OCI-LY7 (cell line): ENCODE data around the gene GRIN2D. TPM values are rescaled to one million over a fixed set of nuclear protein-coding genes. Genes with fewer than 3 reads are reported as not detected.

Experiments
- BruUV-seq: library from RNA; stranded (reverse); fragments of 400-500 nt; replicated peaks from 2 replicates; lab custom pipeline; 2021; lab: Mats Ljungman, UMichigan
- CTCF ChIA-PET: fragments of 300-600 bp; sonication (Branson Sonifier 250); formaldehyde crosslinking; loops from one replicate; lab custom pipeline; 2022; ENCODE audit warnings: antibody characterized with exemption; ENCODE audit not compliant: unreplicated experiment; lab: Charles Lee
- POLR2A ChIA-PET: fragments of 300-600 bp; sonication (Branson Sonifier 250); formaldehyde crosslinking; loops from one replicate; lab custom pipeline; 2022; ENCODE audit warnings: antibody characterized with exemption; lab: Charles Lee
- DNase-seq: peaks from one replicate; pipeline ENCODE4 v3.0.0-alpha.2; 2015; ENCODE audit warnings: low spot score
- H2AFZ ChIP-seq: fragments of 200-600 bp; sonication (generic), shearing (Covaris generic); 2 replicates; pipeline ENCODE4 v1.6.1; 2014; ENCODE audit warnings: mild to moderate bottlenecking, antibody characterized with exemption, low read length, moderate library complexity
- H3K27ac ChIP-seq: fragments of 200-600 bp; sonication (generic); 2 replicates; pipeline ENCODE4 v1.5.1; 2014; ENCODE audit warnings: mixed run types, low read depth, mild to moderate bottlenecking, moderate library complexity, low read length, inconsistent platforms; ENCODE audit not compliant: poor library complexity, severe bottlenecking
- H3K36me3 ChIP-seq: fragments of 200-600 bp; sonication (generic); 2 replicates; pipeline ENCODE4 v1.6.1; 2014; ENCODE audit warnings: mild to moderate bottlenecking, antibody characterized with exemption, low read length, moderate library complexity, mixed read lengths; ENCODE audit not compliant: insufficient read depth
- H3K4me1 ChIP-seq: fragments of 200-600 bp; sonication (generic); 2 replicates; pipeline ENCODE4 v1.5.1; 2014; ENCODE audit warnings: mild to moderate bottlenecking, low read length; ENCODE audit not compliant: insufficient read depth, poor library complexity, severe bottlenecking
- H3K4me2 ChIP-seq: fragments of 200-600 bp; sonication (generic); 2 replicates; pipeline ENCODE4 v1.6.1; 2014; ENCODE audit warnings: mild to moderate bottlenecking, low read length
- H3K4me3 ChIP-seq: fragments of 200-600 bp; sonication (generic); 2 replicates; pipeline ENCODE4 v1.5.1; 2014; ENCODE audit warnings: mild to moderate bottlenecking, low read depth, low read length; ENCODE audit not compliant: poor library complexity, severe bottlenecking
- H3K79me2 ChIP-seq: fragments of 200-600 bp; sonication (generic); 2 replicates; pipeline ENCODE4 v1.6.1; 2016; ENCODE audit warnings: low read depth, mild to moderate bottlenecking, low read length, moderate library complexity, mixed read lengths; ENCODE audit not compliant: insufficient read depth
- H3K9me2 ChIP-seq: fragments of 200-600 bp; sonication (generic); 2 replicates; pipeline ENCODE4 v1.6.1; 2016; ENCODE audit warnings: mild to moderate bottlenecking, low read length, mixed read lengths; ENCODE audit not compliant: insufficient read depth
- H3K9me3 ChIP-seq: fragments of 200-600 bp; sonication (generic); 2 replicates; pipeline ENCODE4 v1.6.1; 2014; ENCODE audit warnings: mild to moderate bottlenecking, mixed run types, low read length, mixed read lengths
- H4K20me1 ChIP-seq: fragments of 200-600 bp; sonication (generic); 2 replicates; pipeline ENCODE4 v1.6.1; 2014; ENCODE audit warnings: mild to moderate bottlenecking, antibody characterized with exemption, low read length, moderate library complexity, mixed read lengths; ENCODE audit not compliant: insufficient read depth
- CTCF ChIP-seq: fragments of 200-600 bp; sonication (generic); conservative IDR thresholded peaks from 2 replicates; pipeline ENCODE4 v1.5.1; 2014; ENCODE audit warnings: mild to moderate bottlenecking, antibody characterized with exemption, low read length, moderate library complexity, mixed read lengths
- EZH2phosphoT487 ChIP-seq: fragments of 200-600 bp; sonication (generic); IDR thresholded peaks from 2 replicates; pipeline ENCODE4 v1.6.1; 2018; ENCODE audit warnings: low read depth, borderline replicate concordance, mild to moderate bottlenecking, mixed run types, antibody characterized with exemption, low read length, moderate library complexity, mixed read lengths
- intact Hi-C: fragments of 100-400 bp; cut with micrococcal nuclease; formaldehyde crosslinking; loops from one replicate; pipeline ENCODE4 v1.10.0; 2022; ENCODE audit not compliant: unreplicated experiment
- total RNA-seq, 2 experiments: library from RNA; depleted of rRNA in 1 of 2; stranded (reverse); fragments of >200 nt in 1 of 2; shearing (Covaris generic) in 1 of 2; gene quantifications; 2 replicates each; pipeline ENCODE4 v1.2.3, GENCODE V29; 2014 to 2022

Gene GRIN2D
- total RNA-seq, 2 experiments from 2014 or later, result 0.06 TPM; not detected in 1

- no TSS peak for BruUV-seq
- Histone ChIP-seq H4K20me1 (no peaks in the 10 kb centered on the region), H3K27ac (no peak overlapping the region), H3K79me2 (no peaks in the 10 kb centered on the region), H3K36me3 (no peaks in the 10 kb centered on the region), H3K4me2 (peak overlapping the region; percentile 63), H3K9me3 (no peaks in the 10 kb centered on the region), H3K4me1 (peaks cover 7% of the 10 kb centered on the region), H2AFZ (peak overlapping the region; percentile 87), H3K9me2 (no peaks in the 10 kb centered on the region), H3K4me3 (peak overlapping the region; percentile 9)
- TF ChIP-seq EZH2phosphoT487 (no peak), CTCF (no peak)
- ChIA-PET CTCF (no interaction called here), POLR2A (no interaction called here)
- DNase-seq, result peak; percentile 34
- intact Hi-C loops, result no loop called here
These were observed 31.3 kb downstream of the GRIN2D start for GRCh38 chr19:48424694-48425219.

GRCh38 chr19:48428670-48429069 is 35.2 kb downstream of the GRIN2D start:
- TF ChIP-seq CTCF (no peak), EZH2phosphoT487 (no peak)
- POLR2A ChIA-PET, result no interaction called here
- Histone ChIP-seq H2AFZ (no peak overlapping the region), H3K27ac (no peak overlapping the region), H3K36me3 (no peaks in the 10 kb centered on the region), H3K9me2 (no peaks in the 10 kb centered on the region), H3K4me2 (no peak overlapping the region), H3K9me3 (no peaks in the 10 kb centered on the region), H3K79me2 (no peaks in the 10 kb centered on the region), H4K20me1 (no peaks in the 10 kb centered on the region), H3K4me1 (peaks cover 7% of the 10 kb centered on the region), H3K4me3 (no peak overlapping the region)
- intact Hi-C loops, result no loop called here
- DNase-seq, result no peak
- CTCF ChIA-PET, result no interaction called here
- BruUV-seq, result no TSS peak

- no peak overlapping the region for H3K27ac ChIP-seq
- ChIA-PET POLR2A (interaction anchor here (1.1 kb wide), 1 partner anchor 12 kb away, joined by 4 read pairs; no protein-coding TSS in a partner anchor), CTCF (no interaction called here)
- H3K9me3 ChIP-seq, result no peaks in the 10 kb centered on the region
- H4K20me1 ChIP-seq, result no peaks in the 10 kb centered on the region
- no peak overlapping the region for H3K4me2 ChIP-seq
- intact Hi-C loops, result no loop called here
- no peaks in the 10 kb centered on the region for H3K79me2 ChIP-seq
- H3K4me1 ChIP-seq, result no peaks in the 10 kb centered on the region
- no peak overlapping the region for H2AFZ ChIP-seq
- DNase-seq, result no peak
- no peaks in the 10 kb centered on the region for H3K9me2 ChIP-seq
- H3K36me3 ChIP-seq, result no peaks in the 10 kb centered on the region
- TF ChIP-seq EZH2phosphoT487 (no peak), CTCF (no peak)
- BruUV-seq, result no TSS peak
- no peak overlapping the region for H3K4me3 ChIP-seq
These were observed 39.9 kb downstream of the GRIN2D start for GRCh38 chr19:48433337-48433736.
